ENCODE data around the gene EPB41L4A. TPM values are rescaled to one million over a fixed set of nuclear protein-coding genes. Genes with fewer than 3 reads are reported as not detected.

The EPB41L4A gene
- total and polyA plus RNA-seq, 9 donors, result 2.7 to 12.3 (median 7.9) TPM

DNA sequence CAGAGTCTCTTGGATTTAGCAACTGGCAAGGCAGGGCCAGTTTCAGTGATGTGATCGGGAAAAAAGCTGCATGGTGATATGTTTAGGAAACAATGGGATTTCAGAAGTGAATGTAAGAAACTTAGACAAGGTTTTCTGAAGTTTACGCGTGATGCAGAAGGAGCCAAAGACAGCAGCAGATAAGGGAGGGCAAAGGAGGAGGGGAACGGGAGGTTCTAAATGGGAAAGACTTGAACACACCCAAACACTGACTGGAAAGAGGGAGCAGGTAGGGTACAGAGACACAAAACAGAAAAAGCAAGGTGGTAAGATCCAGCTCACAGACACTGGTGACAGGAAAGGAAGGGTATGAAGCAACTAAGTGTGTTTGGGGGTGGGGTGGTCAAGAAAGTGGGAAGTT lies 115.4 kb downstream of the EPB41L4A start:
- Histone ChIP-seq H3K27ac (no peak overlapping the region), H3K4me3 (no peak overlapping the region), H3K27me3 (no peaks in the 10 kb centered on the region), H3K36me3 (no peaks in the 10 kb centered on the region), H3K4me1 (ENCODE audit: insufficient read depth) (no peaks in the 10 kb centered on the region), H3K9me3 (no peaks in the 10 kb centered on the region)
- no peak for DNase-seq
- TF ChIP-seq POLR2A (IDR thresholded peaks at IDR 0.05) (no peak), EP300 (IDR thresholded peaks at IDR 0.05) (no peak)
- TF ChIP-seq, protein P1, sequence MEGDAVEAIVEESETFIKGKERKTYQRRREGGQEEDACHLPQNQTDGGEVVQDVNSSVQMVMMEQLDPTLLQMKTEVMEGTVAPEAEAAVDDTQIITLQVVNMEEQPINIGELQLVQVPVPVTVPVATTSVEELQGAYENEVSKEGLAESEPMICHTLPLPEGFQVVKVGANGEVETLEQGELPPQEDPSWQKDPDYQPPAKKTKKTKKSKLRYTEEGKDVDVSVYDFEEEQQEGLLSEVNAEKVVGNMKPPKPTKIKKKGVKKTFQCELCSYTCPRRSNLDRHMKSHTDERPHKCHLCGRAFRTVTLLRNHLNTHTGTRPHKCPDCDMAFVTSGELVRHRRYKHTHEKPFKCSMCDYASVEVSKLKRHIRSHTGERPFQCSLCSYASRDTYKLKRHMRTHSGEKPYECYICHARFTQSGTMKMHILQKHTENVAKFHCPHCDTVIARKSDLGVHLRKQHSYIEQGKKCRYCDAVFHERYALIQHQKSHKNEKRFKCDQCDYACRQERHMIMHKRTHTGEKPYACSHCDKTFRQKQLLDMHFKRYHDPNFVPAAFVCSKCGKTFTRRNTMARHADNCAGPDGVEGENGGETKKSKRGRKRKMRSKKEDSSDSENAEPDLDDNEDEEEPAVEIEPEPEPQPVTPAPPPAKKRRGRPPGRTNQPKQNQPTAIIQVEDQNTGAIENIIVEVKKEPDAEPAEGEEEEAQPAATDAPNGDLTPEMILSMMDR (IDR thresholded peaks at IDR 0.05), result no peak
- WGBS, 3 donors, result 69 to 84% (median 76%) methylated on average over 4 of the region's 4 CpGs
- intact Hi-C loops (cut with DNase I), result loop anchor here in 1 of 4 donors (2.0 kb wide), 1 partner anchor 63 kb away; no protein-coding TSS in a partner anchor

DNA sequence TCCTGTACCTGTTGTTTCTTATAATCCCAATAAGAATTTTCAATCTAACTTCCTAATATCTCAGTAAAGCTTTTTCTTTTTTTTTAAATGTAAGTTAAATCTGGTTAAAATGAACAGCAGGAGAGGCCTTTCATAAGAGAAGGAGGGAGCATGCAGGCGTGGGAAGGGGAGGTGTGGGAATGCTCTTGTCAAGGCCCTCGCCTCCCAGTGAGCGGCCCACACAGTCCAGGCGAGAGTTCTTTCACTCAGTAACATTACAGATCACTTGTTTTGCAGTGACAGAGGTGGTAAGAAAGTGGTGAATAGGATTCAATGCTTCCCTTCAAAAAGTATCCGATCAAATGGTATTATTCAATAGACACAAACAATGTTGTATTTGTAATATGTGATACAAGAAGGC lies 125.0 kb downstream of the EPB41L4A start:
- peaks cover 2% of the 10 kb centered on the region for H3K4me1 ChIP-seq (ENCODE audit: insufficient read depth)
- no peaks in the 10 kb centered on the region for H3K9me3 ChIP-seq
- no peak for TF ChIP-seq POLR2A (IDR thresholded peaks at IDR 0.05)
- no peak for TF ChIP-seq EP300 (IDR thresholded peaks at IDR 0.05)
- TF ChIP-seq, protein P1 (IDR thresholded peaks at IDR 0.05), result no peak
- H3K27ac ChIP-seq, result no peak overlapping the region
- no peak for DNase-seq
- intact Hi-C loops (cut with DNase I), result no loop called here
- no peak overlapping the region for H3K4me3 ChIP-seq
- H3K36me3 ChIP-seq, result no peaks in the 10 kb centered on the region
- 70 to 85% (median 82%) methylated on average over 5 of the region's 5 CpGs for WGBS, 3 donors
- H3K27me3 ChIP-seq, result no peaks in the 10 kb centered on the region

DNA sequence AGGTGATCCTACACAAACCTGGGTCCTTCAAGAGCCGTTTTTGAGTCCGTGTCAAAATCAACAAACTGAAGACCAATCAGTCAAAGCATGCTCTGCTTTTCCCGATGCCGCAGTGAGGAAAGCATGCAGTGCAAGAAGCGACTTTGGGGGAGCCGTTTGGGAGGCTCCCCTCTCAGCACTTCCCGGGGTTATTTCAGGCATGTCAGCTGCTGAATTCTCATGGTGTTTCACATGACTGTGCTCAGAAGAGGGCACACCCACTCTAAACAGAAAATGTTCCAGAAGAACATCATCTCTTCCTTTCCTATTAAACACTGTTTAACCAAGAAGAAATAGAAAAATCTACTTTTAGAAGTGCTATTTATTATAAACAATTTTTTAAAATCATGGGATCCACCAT lies 125.5 kb downstream of the EPB41L4A start:
- WGBS, 3 donors, result 71 to 76% (median 76%) methylated on average over 7 of the region's 7 CpGs
- H3K4me1 ChIP-seq (ENCODE audit: insufficient read depth), result peaks cover 2% of the 10 kb centered on the region
- no peak for DNase-seq
- TF ChIP-seq, protein P1 (IDR thresholded peaks at IDR 0.05), result no peak
- TF ChIP-seq EP300 (IDR thresholded peaks at IDR 0.05) (no peak), POLR2A (IDR thresholded peaks at IDR 0.05) (no peak)
- no peaks in the 10 kb centered on the region for H3K9me3 ChIP-seq
- H3K4me3 ChIP-seq, result no peak overlapping the region
- H3K27me3 ChIP-seq, result no peaks in the 10 kb centered on the region
- H3K27ac ChIP-seq, result no peak overlapping the region
- intact Hi-C loops (cut with DNase I), result no loop called here
- no peaks in the 10 kb centered on the region for H3K36me3 ChIP-seq

DNA sequence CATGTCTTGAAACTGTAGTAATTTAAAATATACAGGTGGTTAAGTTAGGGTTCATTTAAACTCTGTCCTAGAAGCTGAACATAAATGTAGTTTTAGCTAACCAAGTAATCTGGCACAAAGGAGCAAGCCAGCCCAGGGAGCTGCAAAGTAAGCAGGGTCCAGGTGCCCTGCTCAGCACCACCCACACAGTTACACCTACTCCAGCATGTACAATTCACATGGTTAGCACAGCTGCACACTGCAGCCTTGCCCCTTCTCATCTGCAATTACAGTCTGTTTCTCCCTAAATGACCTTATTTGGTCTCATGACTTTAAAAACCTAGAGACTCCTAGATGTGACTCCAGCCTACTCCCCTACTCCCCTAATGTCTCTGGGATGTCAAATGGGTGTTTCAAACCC lies 128.4 kb downstream of the EPB41L4A start:
- intact Hi-C loops (cut with DNase I), result no loop called here
- TF ChIP-seq EP300 (IDR thresholded peaks at IDR 0.05) (no peak), POLR2A (IDR thresholded peaks at IDR 0.05) (no peak)
- TF ChIP-seq, protein P1 (IDR thresholded peaks at IDR 0.05), result no peak
- Histone ChIP-seq H3K27ac (no peak overlapping the region), H3K27me3 (no peaks in the 10 kb centered on the region), H3K36me3 (no peaks in the 10 kb centered on the region), H3K4me3 (no peak overlapping the region), H3K9me3 (no peaks in the 10 kb centered on the region), H3K4me1 (ENCODE audit: insufficient read depth) (peaks cover 2% of the 10 kb centered on the region)
- no peak for DNase-seq

All from ovary (tissue), 9 donors.